Trophoblast cell (in vitro differentiated cells and primary cell): ENCODE data around the gene KRT84. TPM values are rescaled to one million over a fixed set of nuclear protein-coding genes. Genes with fewer than 3 reads are reported as not detected.

ENCODE experiments used
- DNase-seq, 2 donors: peaks; one replicate each; pipeline ENCODE4 v3.0.0-alpha.2; 2016
- H2AFZ ChIP-seq: 2 replicates; pipeline ENCODE4 v1.6.1; 2013; ENCODE audit warnings: low read length, moderate library complexity, mild to moderate bottlenecking; ENCODE audit not compliant: insufficient read depth, poor library complexity
- H2AK5ac ChIP-seq: 2 replicates; pipeline ENCODE4 v1.6.1; 2013; ENCODE audit warnings: mild to moderate bottlenecking, low read length
- H2BK120ac ChIP-seq: 2 replicates; pipeline ENCODE4 v1.6.1; 2013; ENCODE audit warnings: low read length, mild to moderate bottlenecking, moderate library complexity; ENCODE audit not compliant: insufficient read depth, poor library complexity
- H2BK12ac ChIP-seq: 2 replicates; pipeline ENCODE4 v1.6.1; 2013; ENCODE audit warnings: mild to moderate bottlenecking, low read length, moderate library complexity
- H2BK5ac ChIP-seq: 2 replicates; pipeline ENCODE4 v1.6.1; 2013; ENCODE audit warnings: low read length, low read depth, moderate library complexity, mild to moderate bottlenecking; ENCODE audit not compliant: poor library complexity
- H3K14ac ChIP-seq: 2 replicates; pipeline ENCODE4 v1.6.1; 2013; ENCODE audit warnings: mild to moderate bottlenecking, low read length
- H3K18ac ChIP-seq: 2 replicates; pipeline ENCODE4 v1.6.1; 2013; ENCODE audit warnings: mild to moderate bottlenecking, low read length
- H3K23ac ChIP-seq: 2 replicates; pipeline ENCODE4 v1.6.1; 2013; ENCODE audit warnings: low read length
- H3K27ac ChIP-seq: 2 replicates; pipeline ENCODE4 v1.5.1; 2013; ENCODE audit warnings: low read depth, mild to moderate bottlenecking, inconsistent platforms, low read length, moderate library complexity
- H3K27me3 ChIP-seq: 2 replicates; pipeline ENCODE4 v1.6.1; 2013; ENCODE audit warnings: inconsistent platforms, mild to moderate bottlenecking, low read length, moderate library complexity; ENCODE audit not compliant: insufficient read depth
- H3K36me3 ChIP-seq, 2 experiments: 1 replicate in 1 of 2; 2 replicates in 1 of 2; pipeline ENCODE4 v1.6.1; 2013; ENCODE audit warnings: low read length in 2 of 2, mild to moderate bottlenecking in 2 of 2, moderate library complexity in 1 of 2; ENCODE audit not compliant: insufficient read depth in 2 of 2, control insufficient read depth in 1 of 2
- H3K4ac ChIP-seq: 2 replicates; pipeline ENCODE4 v1.6.1; 2013; ENCODE audit warnings: low read depth, mild to moderate bottlenecking, low read length, moderate library complexity
- H3K4me1 ChIP-seq, 2 experiments: 1 replicate in 1 of 2; 2 replicates in 1 of 2; pipeline ENCODE4 v1.6.1; 2013; ENCODE audit warnings: low read length in 2 of 2, mild to moderate bottlenecking in 2 of 2, moderate library complexity in 1 of 2; ENCODE audit not compliant: insufficient read depth in 2 of 2, control insufficient read depth in 1 of 2
- H3K4me2 ChIP-seq: 2 replicates; pipeline ENCODE4 v1.6.1; 2013; ENCODE audit warnings: inconsistent platforms, mild to moderate bottlenecking, low read length, moderate library complexity
- H3K4me3 ChIP-seq: 2 replicates; pipeline ENCODE4 v1.5.1; 2013; ENCODE audit warnings: mild to moderate bottlenecking, low read depth, low read length, inconsistent platforms
- H3K79me1 ChIP-seq: one replicate; pipeline ENCODE4 v1.6.1; 2013; ENCODE audit warnings: low read length
- H3K79me2 ChIP-seq: 2 replicates; pipeline ENCODE4 v1.6.1; 2013; ENCODE audit warnings: low read length, mild to moderate bottlenecking; ENCODE audit not compliant: control insufficient read depth, insufficient read depth, poor library complexity
- H3K9ac ChIP-seq: 2 replicates; pipeline ENCODE4 v1.6.1; 2013; ENCODE audit warnings: mild to moderate bottlenecking, low read length
- H3K9me3 ChIP-seq: 2 replicates; pipeline ENCODE4 v1.6.1; 2013; ENCODE audit warnings: low read depth, mild to moderate bottlenecking, control low read depth, inconsistent platforms, low read length; ENCODE audit not compliant: insufficient read depth
- H4K12ac ChIP-seq: 2 replicates; pipeline ENCODE4 v1.6.1; 2013; ENCODE audit warnings: low read depth, mild to moderate bottlenecking, low read length, moderate library complexity
- H4K8ac ChIP-seq: 2 replicates; pipeline ENCODE4 v1.6.1; 2013; ENCODE audit warnings: low read depth, mild to moderate bottlenecking, low read length, moderate library complexity
- H4K91ac ChIP-seq: one replicate; pipeline ENCODE4 v1.6.1; 2013; ENCODE audit warnings: low read depth, mild to moderate bottlenecking, low read length, moderate library complexity
- WGBS: extraction: QIAGEN DNeasy Blood & Tissue Kit; methylation state at CpG from one replicate; pipeline ENCODE4 v1.1.7; 2013; ENCODE audit warnings: missing lambda C conversion rate; ENCODE audit not compliant: insufficient read length, insufficient coverage; ENCODE audit errors: extremely low coverage; 5-methylcytosine and 5-hydroxymethylcytosine counted together
- polyA plus RNA-seq: library from polyadenylated mRNA; stranded (reverse); fragments of 200-250 nt; gene quantifications from 2 replicates; pipeline ENCODE4 v1.2.3, GENCODE V29; 2013

Gene KRT84, protein sequence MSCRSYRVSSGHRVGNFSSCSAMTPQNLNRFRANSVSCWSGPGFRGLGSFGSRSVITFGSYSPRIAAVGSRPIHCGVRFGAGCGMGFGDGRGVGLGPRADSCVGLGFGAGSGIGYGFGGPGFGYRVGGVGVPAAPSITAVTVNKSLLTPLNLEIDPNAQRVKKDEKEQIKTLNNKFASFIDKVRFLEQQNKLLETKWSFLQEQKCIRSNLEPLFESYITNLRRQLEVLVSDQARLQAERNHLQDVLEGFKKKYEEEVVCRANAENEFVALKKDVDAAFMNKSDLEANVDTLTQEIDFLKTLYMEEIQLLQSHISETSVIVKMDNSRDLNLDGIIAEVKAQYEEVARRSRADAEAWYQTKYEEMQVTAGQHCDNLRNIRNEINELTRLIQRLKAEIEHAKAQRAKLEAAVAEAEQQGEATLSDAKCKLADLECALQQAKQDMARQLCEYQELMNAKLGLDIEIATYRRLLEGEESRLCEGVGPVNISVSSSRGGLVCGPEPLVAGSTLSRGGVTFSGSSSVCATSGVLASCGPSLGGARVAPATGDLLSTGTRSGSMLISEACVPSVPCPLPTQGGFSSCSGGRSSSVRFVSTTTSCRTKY
- not detected in 2 replicates for polyA plus RNA-seq

- peaks cover 0 to 2% of the 10 kb centered on the region in 2 experiments for H3K4me1 ChIP-seq
- H2BK5ac ChIP-seq: no peak within 1 kb of the TSS
- H4K91ac ChIP-seq: no peak within 1 kb of the TSS
- H2BK120ac ChIP-seq: no peak within 1 kb of the TSS
- no peaks in the 10 kb centered on the region for H3K36me3 ChIP-seq
- no peaks in the 10 kb centered on the region for H3K79me1 ChIP-seq
- H2AK5ac ChIP-seq: no peak within 1 kb of the TSS
- no peak within 1 kb of the TSS for H3K4me2 ChIP-seq
- H3K18ac ChIP-seq: no peak within 1 kb of the TSS
- no peak for DNase-seq
- no peak within 1 kb of the TSS for H3K4me3 ChIP-seq
- WGBS: no CpG with 5 or more reads among the region's 11 CpGs
- H2BK12ac ChIP-seq: no peak within 1 kb of the TSS
- H3K23ac ChIP-seq: no peak within 1 kb of the TSS
- no peak within 1 kb of the TSS for H3K27ac ChIP-seq
- H3K4ac ChIP-seq: no peak within 1 kb of the TSS
- no peak within 1 kb of the TSS for H3K9ac ChIP-seq
- no peak within 1 kb of the TSS for H4K8ac ChIP-seq
- no peaks in the 10 kb centered on the region for H3K79me2 ChIP-seq
- H3K14ac ChIP-seq: no peak within 1 kb of the TSS
- no peak within 1 kb of the TSS for H4K12ac ChIP-seq
- H3K27me3 ChIP-seq: no peaks in the 10 kb centered on the region
- H3K9me3 ChIP-seq: peaks cover 3% of the 10 kb centered on the region
- no peak within 1 kb of the TSS for H2AFZ ChIP-seq
Observed at GRCh38 chr12:52385226-52385702, at the start of gene KRT84. Gene KRT84 (minus strand): TSS chr12:52385652. CDS start chr12:52385585, 67 bp downstream.

DNA sequence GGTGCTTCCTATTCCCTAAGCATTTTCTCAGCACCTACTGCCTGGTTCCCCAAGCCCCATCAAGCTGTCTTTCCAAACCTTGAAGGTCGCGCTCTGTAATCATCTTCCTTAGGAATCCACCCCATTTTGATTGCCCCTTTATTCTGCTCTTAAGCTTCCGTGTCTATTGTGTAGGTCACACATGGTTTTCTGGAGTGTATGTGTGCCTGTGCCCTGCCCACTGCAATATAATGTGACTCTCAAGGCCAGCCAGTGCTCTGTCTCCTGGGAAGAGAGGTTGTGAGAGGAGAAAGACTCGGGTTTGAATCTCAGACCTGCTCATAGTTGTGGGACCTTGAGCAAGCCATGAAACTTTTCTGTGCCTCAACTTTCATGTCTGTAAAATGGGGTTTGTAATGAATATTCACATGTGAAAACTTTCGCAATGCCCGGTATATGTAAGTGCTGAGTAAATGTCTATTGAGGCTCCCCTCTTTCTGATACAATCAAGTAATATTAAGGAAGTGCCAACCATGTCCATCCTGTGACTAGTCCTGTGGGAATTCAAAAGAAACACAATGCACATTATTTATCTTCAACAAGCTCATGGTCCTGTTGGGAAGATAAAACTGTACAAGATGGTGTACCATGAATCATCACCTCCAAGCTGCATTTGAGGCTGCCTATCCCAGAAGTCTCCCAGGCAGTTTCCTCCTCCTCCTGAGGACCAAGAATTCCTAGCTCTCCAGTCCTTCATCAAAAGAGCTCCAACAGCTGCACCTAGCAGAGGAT is 49.5 kb upstream of the KRT84 start:
- Histone ChIP-seq H3K27ac (no peak overlapping the region), H3K9me3 (no peaks in the 10 kb centered on the region), H3K27me3 (no peaks in the 10 kb centered on the region), H4K12ac (no peak overlapping the region), H4K8ac (no peak overlapping the region), H3K79me1 (peaks cover 34% of the 10 kb centered on the region), H3K4me1 (peaks cover 23 to 30% of the 10 kb centered on the region in 2 experiments), H2AK5ac (no peak overlapping the region), H3K36me3 (no peaks in the 10 kb centered on the region), H3K23ac (no peak overlapping the region), H3K4me3 (no peak overlapping the region), H3K9ac (no peak overlapping the region), H4K91ac (peak overlapping the region; percentile 34), H2BK12ac (peak overlapping the region; percentile 34), H2AFZ (no peak overlapping the region), H3K79me2 (peaks cover 2% of the 10 kb centered on the region), H2BK5ac (no peak overlapping the region), H3K4ac (no peak overlapping the region), H3K18ac (no peak overlapping the region), H2BK120ac (peak overlapping the region; percentile 75), H3K4me2 (no peak overlapping the region), H3K14ac (peak overlapping the region; percentile 15)
- DNase-seq: no peak
- no CpG with 5 or more reads among the region's 6 CpGs for WGBS

- no CpG with 5 or more reads among the region's 20 CpGs for WGBS
- no peak for DNase-seq
- no peak within 1 kb of the TSS for H3K9ac ChIP-seq
Observed at GRCh38 chr12:52434081-52434733, 48.8 kb upstream of the KRT84 start, which contains the start of gene KRT75. Gene KRT75 (minus strand): TSS chr12:52434371. CDS start chr12:52434304, 67 bp downstream.

More at GRCh38 chr12:52434081-52434733, 48.8 kb upstream of the KRT84 start, which contains the start of gene KRT75:
- H3K23ac ChIP-seq: no peak within 1 kb of the TSS
- H2BK120ac ChIP-seq: no peak within 1 kb of the TSS
- no peaks in the 10 kb centered on the region for H3K27me3 ChIP-seq
- no peak within 1 kb of the TSS for H3K18ac ChIP-seq
- H3K36me3 ChIP-seq: no peaks in the 10 kb centered on the region
- H2AFZ ChIP-seq: no peak within 1 kb of the TSS
- H3K4ac ChIP-seq: no peak within 1 kb of the TSS
- H2BK5ac ChIP-seq: no peak within 1 kb of the TSS
- no peaks in the 10 kb centered on the region for H3K9me3 ChIP-seq
- no peak within 1 kb of the TSS for H2AK5ac ChIP-seq
- peaks cover 27% of the 10 kb centered on the region for H3K79me1 ChIP-seq
- H3K14ac ChIP-seq: no peak within 1 kb of the TSS
- H3K4me3 ChIP-seq: no peak within 1 kb of the TSS
- H3K79me2 ChIP-seq: peaks cover 2% of the 10 kb centered on the region
- peak within 1 kb of the TSS; percentile 37 for H4K91ac ChIP-seq
- peaks cover 23 to 28% of the 10 kb centered on the region in 2 experiments for H3K4me1 ChIP-seq
- H3K4me2 ChIP-seq: no peak within 1 kb of the TSS
- no peak within 1 kb of the TSS for H4K12ac ChIP-seq
- H3K27ac ChIP-seq: no peak within 1 kb of the TSS
- peak within 1 kb of the TSS; percentile 4 for H2BK12ac ChIP-seq
- H4K8ac ChIP-seq: no peak within 1 kb of the TSS
